GM04503 (cell line): Measurements from ENCODE around the gene MATK.

ENCODE experiments used
- DNase-seq: peaks from one replicate; pipeline ENCODE4 v3.0.0-alpha.2; 2012; ENCODE audit warnings: low read depth

MATK gene

GRCh38 chr19:3788996-3789778 lies 3.0 kb upstream of the MATK start:
- no peak for DNase-seq

- DNase-seq = no peak
These were observed 687 bp downstream of the MATK start for GRCh38 chr19:3785451-3785937.

GRCh38 chr19:3784607-3785450 lies 1.4 kb downstream of the MATK start:
- no peak for DNase-seq

GRCh38 chr19:3783660-3784584 lies 2.3 kb downstream of the MATK start:
- DNase-seq = no peak

- DNase-seq = no peak
These were observed 3.3 kb downstream of the MATK start for GRCh38 chr19:3782903-3783302.

GRCh38 chr19:3782330-3782729 lies 3.9 kb downstream of the MATK start:
- no peak for DNase-seq

GRCh38 chr19:3781603-3782002 lies 4.6 kb downstream of the MATK start:
- no peak for DNase-seq

- no peak for DNase-seq
These were observed 5.3 kb downstream of the MATK start for GRCh38 chr19:3780786-3781304.

GRCh38 chr19:3778899-3779723 lies 7.1 kb downstream of the MATK start:
- DNase-seq = no peak

GRCh38 chr19:3778104-3778867 lies 7.9 kb downstream of the MATK start:
- no peak for DNase-seq

- no peak for DNase-seq
These were observed 9.6 kb downstream of the MATK start for GRCh38 chr19:3776479-3777040.

GRCh38 chr19:3775831-3776230 lies 10.3 kb downstream of the MATK start:
- no peak for DNase-seq

GRCh38 chr19:3775374-3775711 lies 10.8 kb downstream of the MATK start:
- DNase-seq = no peak

- DNase-seq = no peak
These were observed 11.4 kb downstream of the MATK start for GRCh38 chr19:3774621-3775373.

- DNase-seq = no peak
These were observed 12.2 kb downstream of the MATK start for GRCh38 chr19:3773814-3774515.

- DNase-seq = no peak
These were observed 14.2 kb downstream of the MATK start, which contains the start of gene RAX2 for GRCh38 chr19:3771906-3772455. TSS of gene RAX2 (minus strand) at chr19:3772228. CDS start at chr19:3771742, 486 bp downstream.

- no peak for DNase-seq
These were observed 14.9 kb downstream of the MATK start for GRCh38 chr19:3771000-3771905.
